Stimulated activated CD8-positive, alpha-beta memory T cell treated with anti-CD3 and anti-CD28 coated beads, Interleukin-7, amount 100 ng/mL, for 4 hours (primary cell): ENCODE results near the gene PNPLA7.
"Not testable (repeated sequence)": the region's sequence is repeated elsewhere in the genome, so short reads cannot be mapped to it uniquely, and the experiment has no call there.

Source experiments
- DNase-seq, 2 donors: peaks; one replicate each; pipeline ENCODE4 v3.0.0-alpha.2; 2020; ENCODE audit warnings: low read depth in 2 of 2

The PNPLA7 gene

GRCh38 chr9:137421838-137422603 lies 128.2 kb downstream of the PNPLA7 start:
- no peak for DNase-seq

- no peak for DNase-seq
These were observed 132.8 kb downstream of the PNPLA7 start for GRCh38 chr9:137417161-137418021.

GRCh38 chr9:137416563-137417151 lies 133.5 kb downstream of the PNPLA7 start:
- no peak for DNase-seq

GRCh38 chr9:137416006-137416562 lies 134.1 kb downstream of the PNPLA7 start:
- no peak for DNase-seq

GRCh38 chr9:137415451-137415850 lies 134.8 kb downstream of the PNPLA7 start:
- DNase-seq: no peak

GRCh38 chr9:137412431-137412830 lies 137.8 kb downstream of the PNPLA7 start:
- no peak for DNase-seq

- DNase-seq: peak; percentile 8 to 47
These were observed 138.4 kb downstream of the PNPLA7 start for GRCh38 chr9:137411645-137412380.

GRCh38 chr9:137411260-137411644 lies 138.9 kb downstream of the PNPLA7 start:
- no peak for DNase-seq

GRCh38 chr9:137410891-137411249 lies 139.3 kb downstream of the PNPLA7 start:
- no peak for DNase-seq

GRCh38 chr9:137410236-137410890 lies 139.8 kb downstream of the PNPLA7 start:
- not testable (repeated sequence) for DNase-seq
